GM20000 (cell line): ENCODE data around the gene VSIG2.

ENCODE experiments used
- DNase-seq: peaks from one replicate; pipeline ENCODE4 v3.0.0; 2012; ENCODE audit warnings: low spot score
- CTCF ChIP-seq: IDR thresholded peaks from 2 replicates; pipeline ENCODE4 v1.5.1; 2012; ENCODE audit warnings: mild to moderate bottlenecking, control low read depth; ENCODE audit errors: extremely low read depth, missing control alignments

VSIG2 gene

GRCh38 chr11:124762105-124762623 lies 10.1 kb upstream of the VSIG2 start, which contains the start of gene ESAM:
ESAM (minus strand) TSS chr11:124762290; CDS start chr11:124762154, 136 bp downstream.
- peak; percentile 33 for TF ChIP-seq CTCF
- DNase-seq, result peak; percentile 96

GRCh38 chr11:124761301-124762104 lies 9.4 kb upstream of the VSIG2 start:
- peak; percentile 60 for DNase-seq
- TF ChIP-seq CTCF, result no peak

- no peak for TF ChIP-seq CTCF
- DNase-seq, result no peak
Observed at GRCh38 chr11:124760806-124761205, 8.8 kb upstream of the VSIG2 start.

- TF ChIP-seq CTCF, result no peak
- DNase-seq, result peak; percentile 77
Observed at GRCh38 chr11:124760205-124760652, 8.2 kb upstream of the VSIG2 start.

- DNase-seq, result peak; percentile 60
- no peak for TF ChIP-seq CTCF
Observed at GRCh38 chr11:124759266-124760204, 7.5 kb upstream of the VSIG2 start.

GRCh38 chr11:124758355-124759265 lies 6.6 kb upstream of the VSIG2 start:
- DNase-seq, result peak; percentile 88
- TF ChIP-seq CTCF, result peak; percentile 81
